Measurements from ENCODE around the gene SETBP1. TPM values are rescaled to one million over a fixed set of nuclear protein-coding genes. Genes with fewer than 3 reads are reported as not detected.
A peak's percentile ranks its signal among the peaks of the same experiment; 100 is the strongest.

Gene SETBP1
- total RNA-seq, 4 donors from 2014 or later = 26.2 to 40.8 (median 33.6) TPM

DNA sequence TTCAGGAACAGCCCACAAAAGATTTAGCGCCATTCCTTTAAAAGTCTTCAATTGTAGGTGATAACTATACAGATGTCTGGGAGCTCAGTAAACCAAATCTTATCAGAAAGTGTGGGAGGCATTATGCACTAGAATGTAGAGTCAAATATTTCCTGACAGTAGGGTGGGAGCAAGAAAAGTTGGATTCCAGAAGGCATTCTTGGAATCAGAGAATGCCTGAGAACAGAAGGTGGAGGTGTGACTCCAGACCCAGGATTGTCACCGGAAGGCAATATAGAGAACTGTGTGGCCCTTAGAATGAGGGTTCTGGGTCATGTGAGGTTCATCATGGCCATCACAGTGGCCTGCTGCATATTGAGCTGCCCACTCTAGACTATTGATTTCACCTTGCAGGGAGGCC is 90.0 kb downstream of the SETBP1 start:
- H3K4me3 ChIP-seq = no peak overlapping the region
- no peaks in the 10 kb centered on the region for H3K9me3 ChIP-seq
- no peak for DNase-seq (ENCODE audit: low spot score in 2 of 2)
- no peaks in the 10 kb centered on the region for H3K36me3 ChIP-seq
- no peaks in the 10 kb centered on the region for H3K27me3 ChIP-seq
- TF ChIP-seq POLR2A (IDR thresholded peaks at IDR 0.05) (no peak), EP300 (IDR thresholded peaks at IDR 0.05) (no peak)
- TF ChIP-seq, protein P1, sequence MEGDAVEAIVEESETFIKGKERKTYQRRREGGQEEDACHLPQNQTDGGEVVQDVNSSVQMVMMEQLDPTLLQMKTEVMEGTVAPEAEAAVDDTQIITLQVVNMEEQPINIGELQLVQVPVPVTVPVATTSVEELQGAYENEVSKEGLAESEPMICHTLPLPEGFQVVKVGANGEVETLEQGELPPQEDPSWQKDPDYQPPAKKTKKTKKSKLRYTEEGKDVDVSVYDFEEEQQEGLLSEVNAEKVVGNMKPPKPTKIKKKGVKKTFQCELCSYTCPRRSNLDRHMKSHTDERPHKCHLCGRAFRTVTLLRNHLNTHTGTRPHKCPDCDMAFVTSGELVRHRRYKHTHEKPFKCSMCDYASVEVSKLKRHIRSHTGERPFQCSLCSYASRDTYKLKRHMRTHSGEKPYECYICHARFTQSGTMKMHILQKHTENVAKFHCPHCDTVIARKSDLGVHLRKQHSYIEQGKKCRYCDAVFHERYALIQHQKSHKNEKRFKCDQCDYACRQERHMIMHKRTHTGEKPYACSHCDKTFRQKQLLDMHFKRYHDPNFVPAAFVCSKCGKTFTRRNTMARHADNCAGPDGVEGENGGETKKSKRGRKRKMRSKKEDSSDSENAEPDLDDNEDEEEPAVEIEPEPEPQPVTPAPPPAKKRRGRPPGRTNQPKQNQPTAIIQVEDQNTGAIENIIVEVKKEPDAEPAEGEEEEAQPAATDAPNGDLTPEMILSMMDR (IDR thresholded peaks at IDR 0.05) = no peak
- H3K4me1 ChIP-seq = peaks cover 0 to 36% (median 16%) of the 10 kb centered on the region in 4 donors
- no peak overlapping the region for H3K27ac ChIP-seq
- 95 to 100% methylated on average over 2 of the region's 2 CpGs for WGBS, 2 donors

DNA sequence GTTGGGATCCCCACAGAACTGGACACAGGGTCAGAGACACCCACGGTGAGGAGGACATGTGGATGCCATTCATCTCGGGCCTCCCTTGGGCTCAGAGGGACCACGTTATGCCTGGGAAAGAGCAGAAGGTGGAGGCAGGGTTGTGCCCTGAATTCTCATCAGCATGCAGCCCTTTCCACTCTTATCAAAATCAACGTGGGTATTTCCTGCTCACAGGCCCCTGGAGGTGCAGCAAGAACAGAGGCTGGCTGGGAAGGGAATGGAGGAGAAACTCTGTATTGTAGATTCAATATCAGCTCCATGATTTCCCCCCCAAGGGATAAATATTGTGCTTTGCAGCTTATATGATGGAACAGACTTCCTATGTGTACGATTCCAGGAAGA is 90.9 kb downstream of the SETBP1 start:
- Histone ChIP-seq H3K27me3 (no peaks in the 10 kb centered on the region), H3K36me3 (no peaks in the 10 kb centered on the region), H3K27ac (peak overlapping the region in 2 of 4 donors; percentile 67 to 75), H3K4me1 (peaks cover 0 to 34% (median 15%) of the 10 kb centered on the region in 4 donors), H3K4me3 (no peak overlapping the region), H3K9me3 (no peaks in the 10 kb centered on the region)
- no peak for DNase-seq (ENCODE audit: low spot score in 2 of 2)
- TF ChIP-seq EP300 (IDR thresholded peaks at IDR 0.05) (no peak), POLR2A (IDR thresholded peaks at IDR 0.05) (no peak)
- TF ChIP-seq, protein P1 (IDR thresholded peaks at IDR 0.05) = no peak
- WGBS, 2 donors = 37 to 55% methylated on average over 5 of the region's 5 CpGs

DNA sequence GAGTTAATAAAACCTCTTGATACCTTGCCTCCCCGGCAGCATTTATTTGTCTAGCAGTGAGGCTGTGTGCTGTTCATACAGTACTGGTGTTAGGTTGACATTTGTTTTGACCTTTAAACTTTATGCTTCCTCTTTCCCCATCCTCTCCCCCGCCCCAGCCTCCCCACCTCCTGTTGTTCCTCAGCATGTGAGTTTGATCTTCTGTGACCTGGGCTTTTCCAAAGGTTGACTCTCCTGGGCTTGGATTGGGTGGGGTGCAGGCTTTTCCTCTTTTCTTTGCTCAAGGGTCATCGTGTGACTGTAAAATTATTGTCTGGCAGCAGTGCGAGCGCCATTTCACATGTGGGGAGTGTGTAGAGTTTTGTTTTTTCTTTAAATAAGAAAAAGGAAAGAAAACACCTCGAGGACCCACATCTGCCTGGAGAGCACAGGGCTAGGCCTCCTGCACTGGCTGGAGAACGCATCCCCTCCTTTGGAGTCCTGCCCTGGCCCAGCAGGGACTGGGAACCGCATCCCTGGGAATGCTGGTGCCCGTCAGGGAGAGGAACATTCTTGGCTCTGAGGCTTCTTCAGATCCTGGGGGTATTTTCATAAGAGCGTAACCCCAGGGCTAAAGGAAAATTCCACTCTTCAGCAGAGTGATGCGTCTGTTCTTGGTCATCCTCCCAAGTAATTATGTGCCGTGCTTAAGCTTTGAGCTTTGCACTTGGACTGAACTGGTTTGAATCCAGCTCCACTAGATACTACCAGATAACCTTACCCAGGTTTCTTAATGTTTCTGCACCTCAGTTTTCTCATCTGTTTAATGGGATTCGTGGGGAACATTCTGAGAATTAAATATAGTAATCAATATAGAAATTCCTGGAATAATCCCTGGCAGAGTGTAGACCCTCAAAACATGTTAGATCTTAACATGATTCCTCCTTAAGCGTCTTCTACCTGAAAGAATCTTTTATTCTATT is 91.5 kb downstream of the SETBP1 start:
- Histone ChIP-seq H3K4me1 (peaks cover 0 to 41% (median 20%) of the 10 kb centered on the region in 4 donors), H3K4me3 (no peak overlapping the region), H3K36me3 (no peaks in the 10 kb centered on the region), H3K9me3 (no peaks in the 10 kb centered on the region), H3K27ac (peak overlapping the region in 2 of 4 donors; percentile 67 to 75), H3K27me3 (no peaks in the 10 kb centered on the region)
- TF ChIP-seq POLR2A (IDR thresholded peaks at IDR 0.05) = no peak
- peak in 1 of 2 donors; percentile 56 for TF ChIP-seq EP300 (IDR thresholded peaks at IDR 0.05)
- 54 to 55% methylated on average over 14 of the region's 14 CpGs for WGBS, 2 donors
- peak; percentile 18 to 43 for DNase-seq (ENCODE audit: low spot score in 2 of 2)

DNA sequence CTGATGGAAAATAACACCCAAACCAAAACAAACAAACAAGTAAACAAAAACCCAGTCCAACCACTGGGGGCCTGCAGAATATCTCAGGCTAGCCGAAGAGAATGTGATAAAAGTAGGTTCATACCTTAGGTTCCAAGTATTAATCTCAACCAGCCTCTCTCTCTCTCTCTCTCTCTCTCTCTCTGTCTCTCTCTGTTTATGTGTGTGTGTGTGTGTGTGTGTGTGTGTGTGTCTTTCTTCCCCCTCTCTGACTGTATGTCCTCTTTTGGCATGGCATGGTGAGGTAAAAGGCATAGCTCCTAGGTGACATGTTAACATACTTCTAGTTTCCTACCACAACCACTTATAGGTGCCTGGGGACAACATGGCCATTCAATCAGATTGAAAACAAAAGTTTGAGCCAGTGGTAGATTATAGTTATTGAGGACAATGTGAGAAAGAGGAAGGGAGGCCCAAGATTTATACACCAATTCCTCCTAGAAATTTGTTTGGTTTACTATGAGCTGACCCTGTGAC is 93.0 kb downstream of the SETBP1 start:
- WGBS, 2 donors = 92 to 97% methylated on average over 1 of the region's 1 CpG
- Histone ChIP-seq H3K27me3 (no peaks in the 10 kb centered on the region), H3K36me3 (no peaks in the 10 kb centered on the region), H3K9me3 (no peaks in the 10 kb centered on the region), H3K4me1 (peaks cover 0 to 56% (median 30%) of the 10 kb centered on the region in 4 donors), H3K4me3 (no peak overlapping the region), H3K27ac (peak overlapping the region in 1 of 4 donors; percentile 67)
- TF ChIP-seq EP300 (IDR thresholded peaks at IDR 0.05) (no peak), POLR2A (IDR thresholded peaks at IDR 0.05) (no peak)
- TF ChIP-seq, protein P1 (IDR thresholded peaks at IDR 0.05) = no peak
- no peak for DNase-seq (ENCODE audit: low spot score in 2 of 2)

DNA sequence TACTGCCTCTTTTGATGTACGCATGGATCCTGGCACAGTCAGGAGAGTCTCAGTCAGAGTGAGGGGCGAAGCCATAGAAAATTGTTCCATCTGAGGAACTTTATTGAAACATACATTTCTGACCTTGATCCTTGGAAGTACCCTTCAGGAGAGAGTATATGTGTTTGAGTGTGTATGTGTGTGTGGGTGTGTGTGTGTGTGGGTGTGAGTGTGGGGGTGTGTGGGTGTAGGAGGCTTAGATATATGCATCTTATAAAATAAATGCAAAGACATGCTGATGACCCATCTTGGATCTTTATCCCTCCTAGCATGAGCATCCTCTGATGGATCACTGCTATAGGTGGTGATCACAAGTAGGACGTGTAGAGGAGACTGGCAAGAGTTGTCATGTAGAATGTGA is 93.5 kb downstream of the SETBP1 start:
- 79 to 93% methylated on average over 3 of the region's 3 CpGs for WGBS, 2 donors
- Histone ChIP-seq H3K4me1 (peaks cover 0 to 61% (median 31%) of the 10 kb centered on the region in 4 donors), H3K9me3 (no peaks in the 10 kb centered on the region), H3K4me3 (no peak overlapping the region), H3K27ac (no peak overlapping the region), H3K27me3 (no peaks in the 10 kb centered on the region), H3K36me3 (no peaks in the 10 kb centered on the region)
- no peak for TF ChIP-seq EP300 (IDR thresholded peaks at IDR 0.05)
- TF ChIP-seq POLR2A (IDR thresholded peaks at IDR 0.05) = no peak
- TF ChIP-seq, protein P1 (IDR thresholded peaks at IDR 0.05) = no peak
- no peak for DNase-seq (ENCODE audit: low spot score in 2 of 2)
